ENCODE results near the gene FOXD4L5.
"Not testable (repeated sequence)": the region's sequence is repeated elsewhere in the genome, so short reads cannot be mapped to it uniquely, and the experiment has no call there.

The FOXD4L5 gene

GRCh38 chr9:65285109-65285508, at the start of gene FOXD4L5:
TSS of gene FOXD4L5 (minus strand) at chr9:65285209. CDS start at chr9:65284377, 832 bp downstream.
- not testable (repeated sequence) for DNase-seq (ENCODE audit: low spot score)

GRCh38 chr9:65283943-65284342, 1.1 kb downstream of the FOXD4L5 start:
- not testable (repeated sequence) for DNase-seq (ENCODE audit: low spot score)

GRCh38 chr9:65282976-65283375, 2.0 kb downstream of the FOXD4L5 start:
- DNase-seq (ENCODE audit: low spot score) = not testable (repeated sequence)

Measured in RKO (cell line).